Neural cell (in vitro differentiated cells): ENCODE measurements around the gene FAM111B.

Experiments
- CTCF ChIP-seq: fragments of 450-650 bp; IDR thresholded peaks from 2 replicates; pipeline ENCODE4 v1.5.1; 2014; ENCODE audit warnings: antibody characterized with exemption, mild to moderate bottlenecking, moderate library complexity; ENCODE audit not compliant: poor library complexity, severe bottlenecking
- EZH2 ChIP-seq: fragments of 200-600, 300-800 bp; shearing (Covaris generic), sonication (generic); IDR thresholded peaks from 2 replicates; pipeline ENCODE4 v1.6.1; 2014; ENCODE audit warnings: antibody characterized with exemption, low read length, borderline replicate concordance, mild to moderate bottlenecking; ENCODE audit not compliant: insufficient read depth, poor library complexity, severe bottlenecking
- POLR2AphosphoS5 ChIP-seq: IDR thresholded peaks from 2 replicates; pipeline ENCODE4 v1.6.1; 2012
- RAD21 ChIP-seq: fragments of 450-650 bp; conservative IDR thresholded peaks from 2 replicates; pipeline ENCODE4 v1.6.1; 2014; ENCODE audit warnings: antibody characterized with exemption, mild to moderate bottlenecking, moderate library complexity
- SMC3 ChIP-seq: fragments of 450-650 bp; conservative IDR thresholded peaks from 2 replicates; pipeline ENCODE4 v1.6.1; 2014; ENCODE audit warnings: antibody characterized with exemption, mild to moderate bottlenecking, moderate library complexity; ENCODE audit not compliant: poor library complexity

DNA sequence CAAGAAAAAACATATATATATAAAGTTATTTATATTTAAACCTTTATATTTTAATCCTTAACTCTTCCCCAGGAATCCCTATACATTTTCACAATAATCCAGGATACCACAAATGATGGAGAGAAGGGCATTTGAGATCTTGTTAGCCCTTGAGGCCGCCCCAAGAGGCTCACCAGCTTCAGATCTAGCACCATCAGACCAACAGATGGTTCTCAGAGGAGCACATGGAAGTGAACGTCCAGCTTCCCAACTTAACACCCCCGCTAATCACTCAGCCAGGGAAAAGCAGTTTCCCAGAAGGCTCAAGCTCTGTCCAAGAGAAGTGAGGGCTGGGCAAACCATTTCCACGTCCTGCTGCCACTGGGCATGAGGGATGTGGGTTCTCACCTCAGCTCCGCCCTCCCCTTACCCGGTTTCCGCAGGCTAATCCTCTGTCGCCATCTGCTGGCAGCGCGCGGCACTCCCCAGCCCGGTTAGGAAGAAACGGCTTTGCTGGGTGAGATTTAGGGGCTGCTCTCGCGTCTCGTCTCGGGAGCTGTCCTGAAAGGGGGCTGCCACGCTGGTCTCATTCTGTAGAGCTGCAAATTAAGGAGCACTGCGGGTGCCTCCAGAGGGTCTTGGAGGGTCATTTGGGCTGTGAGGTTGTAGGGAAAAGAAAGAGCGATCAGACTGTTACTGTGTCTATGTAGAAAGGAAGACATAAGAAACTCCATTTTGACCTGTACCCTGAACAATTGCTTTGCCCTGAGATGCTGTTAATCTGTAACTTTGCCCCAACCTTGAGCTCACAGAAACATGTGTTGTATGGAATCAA is 28.8 kb downstream of the FAM111B start:
- TF ChIP-seq POLR2AphosphoS5, result no peak
- peak; percentile 94 for TF ChIP-seq CTCF
- TF ChIP-seq SMC3, result peak; percentile 83
- TF ChIP-seq RAD21, result peak; percentile 89
- TF ChIP-seq EZH2, result no peak
